Lung (tissue), 12 donors: ENCODE measurements around the gene GALNT2. TPM values are rescaled to one million over a fixed set of nuclear protein-coding genes. Genes with fewer than 3 reads are reported as not detected.

Experiments
- ATAC-seq: fragments of 200-7000 bp; cut with Tn5 transposase; one replicate; pipeline ENCODE4 v1.9.1; 2020; ENCODE audit warnings: moderate number of reproducible peaks; ENCODE audit not compliant: insufficient read depth, low FRiP score
- DNase-seq, 3 donors: peaks; one replicate each; pipeline ENCODE4 v3.0.0-alpha.2; 2013 to 2017
- H3K27ac ChIP-seq, 2 donors: one replicate each; pipeline ENCODE4 v1.5.1; 2013; ENCODE audit warnings: mild to moderate bottlenecking in 2 of 2, moderate library complexity in 2 of 2, control low read depth in 1 of 2, inconsistent platforms in 1 of 2, low read depth in 1 of 2, low read length in 1 of 2
- H3K27me3 ChIP-seq, 3 donors: one replicate each; pipeline ENCODE4 v1.5.1; 2013; ENCODE audit warnings: low read length in 2 of 3; ENCODE audit not compliant: control insufficient read depth in 3 of 3, insufficient read depth in 3 of 3
- H3K36me3 ChIP-seq, 4 donors: one replicate each; pipeline ENCODE4 v1.5.1; 2013; ENCODE audit warnings: low read length in 4 of 4, mild to moderate bottlenecking in 1 of 4, moderate library complexity in 1 of 4; ENCODE audit not compliant: control insufficient read depth in 4 of 4, insufficient read depth in 4 of 4
- H3K4me1 ChIP-seq, 5 donors: one replicate each; pipeline ENCODE4 v1.5.1; 2013; ENCODE audit warnings: low read length in 5 of 5, mild to moderate bottlenecking in 2 of 5, moderate library complexity in 1 of 5; ENCODE audit not compliant: control insufficient read depth in 5 of 5, insufficient read depth in 5 of 5
- H3K4me3 ChIP-seq: one replicate; pipeline ENCODE4 v1.5.1; 2013; ENCODE audit warnings: mild to moderate bottlenecking, control low read depth, moderate library complexity
- H3K9ac ChIP-seq, 2 donors: one replicate each; pipeline ENCODE4 v1.5.1; 2013; ENCODE audit warnings: low read length in 2 of 2, control low read depth in 1 of 2; ENCODE audit not compliant: insufficient read depth in 1 of 2
- H3K9me3 ChIP-seq, 4 donors: one replicate each; pipeline ENCODE4 v1.5.1; 2013; ENCODE audit warnings: low read length in 3 of 4, mild to moderate bottlenecking in 1 of 4, moderate library complexity in 1 of 4; ENCODE audit not compliant: control insufficient read depth in 4 of 4, insufficient read depth in 3 of 4
- CTCF ChIP-seq: IDR thresholded peaks from 2 replicates; pipeline ENCODE4 v1.5.1; 2012; ENCODE audit warnings: mild to moderate bottlenecking; ENCODE audit errors: control extremely low read depth, extremely low read depth
- WGBS, 2 donors: extraction: QIAGEN DNeasy Blood & Tissue Kit; methylation state at CpG; one replicate each; pipeline ENCODE4 v1.1.7; 2013; 5-methylcytosine and 5-hydroxymethylcytosine counted together
- polyA plus RNA-seq, 2 donors: library from polyadenylated mRNA; stranded (reverse); fragments of 200-250 nt; gene quantifications; one replicate each; pipeline ENCODE4 v1.2.1, GENCODE V29; 2013
- total RNA-seq, 2 donors: library from RNA; depleted of rRNA in 1 of 2; stranded (reverse); fragments of >200 nt in 1 of 2; gene quantifications; one replicate each; pipeline ENCODE4 v1.2.1, GENCODE V29; 2014 to 2021
- donor health status: control.
- donor health status: control.
- donor health status: Bipolar disorder and iron deficiency.
- donor health status: healthy.
- donor health status: DM: yes; HTN: yes; CAD: no.

The GALNT2 gene
- total and polyA plus RNA-seq, 4 donors, result 23.1 to 101 (median 58.9) TPM

- DNase-seq (no peak), ATAC-seq (no peak)
- no peaks in the 10 kb centered on the region for H3K27me3 ChIP-seq
- no peak overlapping the region for H3K9ac ChIP-seq
- no peak overlapping the region for H3K27ac ChIP-seq
- 93 to 99% methylated on average over 11 of the region's 11 CpGs for WGBS, 2 donors
- no peak overlapping the region for H3K4me3 ChIP-seq
- no peaks in the 10 kb centered on the region for H3K9me3 ChIP-seq
- TF ChIP-seq CTCF, result no peak
- no peaks in the 10 kb centered on the region for H3K36me3 ChIP-seq
- peaks cover 9 to 39% (median 24%) of the 10 kb centered on the region in 5 donors for H3K4me1 ChIP-seq
Observed at GRCh38 chr1:230109066-230109465, 42.0 kb downstream of the GALNT2 start.

GRCh38 chr1:230109895-230110667 is 43.0 kb downstream of the GALNT2 start:
- Histone ChIP-seq H3K9me3 (no peaks in the 10 kb centered on the region), H3K36me3 (no peaks in the 10 kb centered on the region), H3K27me3 (no peaks in the 10 kb centered on the region), H3K4me3 (no peak overlapping the region), H3K9ac (no peak overlapping the region), H3K27ac (no peak overlapping the region), H3K4me1 (peaks cover 5 to 30% (median 18%) of the 10 kb centered on the region in 5 donors)
- 66 to 73% methylated on average over 11 of the region's 11 CpGs for WGBS, 2 donors
- ATAC-seq (no peak), DNase-seq (no peak)
- TF ChIP-seq CTCF, result no peak

- H3K4me3 ChIP-seq, result no peak overlapping the region
- ATAC-seq, result no peak
- H3K4me1 ChIP-seq, result peaks cover 4 to 28% (median 18%) of the 10 kb centered on the region in 5 donors
- H3K27ac ChIP-seq, result no peak overlapping the region
- H3K9ac ChIP-seq, result no peak overlapping the region
- no peak for TF ChIP-seq CTCF
- no peaks in the 10 kb centered on the region for H3K9me3 ChIP-seq
- no peaks in the 10 kb centered on the region for H3K36me3 ChIP-seq
- WGBS, 2 donors, result 92 to 97% methylated on average over 8 of the region's 8 CpGs
- no peak for DNase-seq
- H3K27me3 ChIP-seq, result no peaks in the 10 kb centered on the region
Observed at GRCh38 chr1:230110971-230111370, 43.9 kb downstream of the GALNT2 start.
